GM12878 (cell line): ENCODE results near the gene HNRNPLL. TPM values are rescaled to one million over a fixed set of nuclear protein-coding genes. Genes with fewer than 3 reads are reported as not detected.

Experiments used
- ATAC-seq: fragments of 200-7000 bp; cut with Tn5 transposase; 3 replicates; pipeline ENCODE4 v1.9.1; 2020; ENCODE audit warnings: mild to moderate bottlenecking, moderate library complexity
- BruUV-seq: library from RNA; stranded (reverse); fragments of 400-500 nt; replicated peaks from 2 replicates; lab custom pipeline; 2021; lab: Mats Ljungman, UMichigan
- CTCF ChIA-PET: fragments of 300-600 bp; sonication (Branson Sonifier 250); formaldehyde crosslinking; extraction: SDS; loops from one replicate; lab custom pipeline; 2021; ENCODE audit warnings: inconsistent platforms; lab: Yijun Ruan, JAX
- POLR2A ChIA-PET: fragments of 350-600 bp; formaldehyde crosslinking; extraction: SDS; loops from one replicate; lab custom pipeline; 2021; ENCODE audit warnings: inconsistent platforms; lab: Charles Lee
- RAD21 ChIA-PET: fragments of 300-600 bp; sonication (Branson Sonifier 250); formaldehyde crosslinking; loops from one replicate; lab custom pipeline; 2023; ENCODE audit warnings: antibody characterized with exemption; ENCODE audit not compliant: unreplicated experiment; lab: Charles Lee
- SMC1A ChIA-PET: fragments of 300-600 bp; sonication (Branson Sonifier 250); formaldehyde crosslinking; loops from one replicate; lab custom pipeline; 2023; ENCODE audit not compliant: unreplicated experiment, uncharacterized antibody; lab: Charles Lee
- DNase-seq: peaks from one replicate; pipeline ENCODE4 v3.0.0-alpha.2; 2011; ENCODE audit warnings: low read depth, low spot score
- FAIRE-seq: peaks from 3 replicates; lab custom pipeline; 2011; peaks lifted over from hg19 to GRCh38; lab: Jason Lieb, UNC
- H2AFZ ChIP-seq: 2 replicates; pipeline ENCODE4 v1.6.0; 2011; ENCODE audit warnings: low read depth, low read length, control low read depth; ENCODE audit not compliant: control insufficient read depth
- H3K27ac ChIP-seq: 2 replicates; pipeline ENCODE4 v1.5.1; 2011; ENCODE audit warnings: control low read depth; ENCODE audit not compliant: control insufficient read depth, insufficient read depth
- H3K27me3 ChIP-seq, 2 experiments: replicated peaks in 1 of 2; 2 replicates each; pipeline versions ENCODE4 v1.6.0 to v1.6.1; 2011; ENCODE audit warnings: low read length in 1 of 2; ENCODE audit not compliant: control insufficient read depth in 2 of 2, insufficient read depth in 2 of 2
- H3K36me3 ChIP-seq, 2 experiments: 2 replicates each; pipeline ENCODE4 v1.5.1; 2011; ENCODE audit warnings: low read length in 1 of 2; ENCODE audit not compliant: control insufficient read depth in 2 of 2, insufficient read depth in 2 of 2
- H3K4me1 ChIP-seq: 2 replicates; pipeline ENCODE4 v1.6.1; 2011; ENCODE audit warnings: mild to moderate bottlenecking, low read length, moderate library complexity, mixed read lengths; ENCODE audit not compliant: control insufficient read depth, insufficient read depth
- H3K4me2 ChIP-seq: 2 replicates; pipeline ENCODE4 v1.6.0; 2011; ENCODE audit warnings: control low read depth; ENCODE audit not compliant: control insufficient read depth, insufficient read depth
- H3K4me3 ChIP-seq: fragments of 200-600 bp; sonication (generic); 2 replicates; pipeline ENCODE4 v1.5.1; 2016
- H3K79me2 ChIP-seq: 2 replicates; pipeline ENCODE4 v1.6.0; 2011; ENCODE audit warnings: low read length; ENCODE audit not compliant: control insufficient read depth, insufficient read depth
- H3K9ac ChIP-seq: 2 replicates; pipeline ENCODE4 v1.8.0; 2011; ENCODE audit warnings: low read length, control low read depth, mixed read lengths; ENCODE audit not compliant: control insufficient read depth, insufficient read depth
- H3K9me3 ChIP-seq: replicated peaks from 3 replicates; pipeline ENCODE4 v1.5.1; 2011; ENCODE audit warnings: mild to moderate bottlenecking, low read length; ENCODE audit not compliant: control insufficient read depth, insufficient read depth
- H4K20me1 ChIP-seq: 2 replicates; pipeline ENCODE4 v1.6.0; 2011; ENCODE audit not compliant: control insufficient read depth, insufficient read depth
- CHD2 ChIP-seq: IDR thresholded peaks from 2 replicates; pipeline ENCODE4 v1.6.1; 2011; ENCODE audit warnings: low read depth, low read length, improper control_type of control experiment, borderline replicate concordance
- EP300 ChIP-seq, 2 experiments: fragments of 150-350 bp in 1 of 2; IDR thresholded peaks; 2 replicates each; pipeline ENCODE4 v1.6.1; 2011 to 2012; ENCODE audit warnings: low read depth in 2 of 2, low read length in 2 of 2, borderline replicate concordance in 1 of 2, improper control_type of control experiment in 1 of 2, inconsistent platforms in 1 of 2; ENCODE audit not compliant: control insufficient read depth in 1 of 2
- NFYA ChIP-seq: IDR thresholded peaks from 2 replicates; pipeline ENCODE4 v1.6.1; 2011; ENCODE audit warnings: low read depth, mild to moderate bottlenecking, low read length, improper control_type of control experiment, borderline replicate concordance
- NRF1 ChIP-seq: conservative IDR thresholded peaks from 2 replicates; pipeline ENCODE4 v1.6.1; 2011; ENCODE audit warnings: mild to moderate bottlenecking, low read depth, low read length, improper control_type of control experiment
- RCOR1 ChIP-seq: conservative IDR thresholded peaks from 2 replicates; pipeline ENCODE4 v1.6.1; 2012; ENCODE audit warnings: low read depth, low read length, improper control_type of control experiment
- RFX5 ChIP-seq: IDR thresholded peaks from 2 replicates; pipeline ENCODE4 v1.6.1; 2011; ENCODE audit warnings: low read depth, low read length, improper control_type of control experiment
- SPI1 ChIP-seq: IDR thresholded peaks from 2 replicates; pipeline ENCODE4 v1.6.1; 2011; ENCODE audit warnings: low read depth, mild to moderate bottlenecking, low read length, moderate library complexity, borderline replicate concordance; ENCODE audit not compliant: insufficient read depth
- ZNF207 ChIP-seq: fragments of 450-650 bp; IDR thresholded peaks from 2 replicates; pipeline ENCODE4 v1.6.1; 2014; ENCODE audit warnings: antibody characterized with exemption, mild to moderate bottlenecking, borderline replicate concordance
- ZNF274 ChIP-seq: IDR thresholded peaks from one replicate; pipeline ENCODE4 v1.8.0; 2011; ENCODE audit not compliant: insufficient read length, insufficient read depth
- WGBS: methylation state at CpG from one replicate; pipeline ENCODE4 v1.1.6; 2016; ENCODE audit warnings: low lambda C conversion rate; ENCODE audit not compliant: insufficient replicate concordance, insufficient coverage; ENCODE audit errors: missing lambda C conversion rate; 5-methylcytosine and 5-hydroxymethylcytosine counted together
- in situ Hi-C: fragments of 300-500 bp; cut with MboI; formaldehyde crosslinking; loops from 9 replicates; pipeline ENCODE4 v1.14.3; 2018; ENCODE audit warnings: mixed read lengths
- intact Hi-C: fragments of 100-400 bp; cut with micrococcal nuclease; formaldehyde crosslinking; loops from one replicate; pipeline ENCODE4 v1.14.2; 2022; ENCODE audit not compliant: unreplicated experiment
- polyA plus RNA-seq, 11 experiments: library from polyadenylated mRNA; depleted of rRNA in 4 of 11; unstranded in 6 of 11; stranded (reverse) in 5 of 11; fragments of >200 nt; fragmentation: Nextera tagmentation in 4 of 11; fragmentation: Illumina TruSeq in 1 of 11; extraction: Ambion mirVana in 4 of 11; extraction: Trizol in 1 of 11; gene quantifications; 1 replicate in 1 of 11; 2 replicates in 10 of 11; pipeline versions ENCODE4 v1.2.1 to v1.2.3, GENCODE V29; 2011 to 2016; ENCODE audit warnings: inconsistent platforms in 2 of 11, missing spikeins in 2 of 11, low read depth in 1 of 11
- total RNA-seq, 4 experiments: library from RNA; depleted of rRNA in 3 of 4; stranded (reverse); fragments of >200 nt in 3 of 4; fragmentation: Illumina TruSeq in 1 of 4; extraction: Trizol in 1 of 4; gene quantifications; 2 replicates each; pipeline versions ENCODE4 v1.2.1 to v1.2.3, GENCODE V29; 2013 to 2021
- TF ChIP-seq, protein P1 (sequence below): fragments of 450-650 bp; IDR thresholded peaks from 2 replicates; pipeline ENCODE4 v1.6.1; 2016; ENCODE audit warnings: mild to moderate bottlenecking
- TF ChIP-seq, protein P2 (sequence below): fragments of 450-650 bp; IDR thresholded peaks from 2 replicates; pipeline ENCODE4 v1.6.1; 2014; ENCODE audit warnings: mild to moderate bottlenecking

Gene HNRNPLL
- total and polyA plus RNA-seq, 10 of the 15 experiments (the other 5 are each of a cell fraction or from before 2014, with no cell fraction given): 0.98 to 27.1 (median 2.9) TPM

DNA sequence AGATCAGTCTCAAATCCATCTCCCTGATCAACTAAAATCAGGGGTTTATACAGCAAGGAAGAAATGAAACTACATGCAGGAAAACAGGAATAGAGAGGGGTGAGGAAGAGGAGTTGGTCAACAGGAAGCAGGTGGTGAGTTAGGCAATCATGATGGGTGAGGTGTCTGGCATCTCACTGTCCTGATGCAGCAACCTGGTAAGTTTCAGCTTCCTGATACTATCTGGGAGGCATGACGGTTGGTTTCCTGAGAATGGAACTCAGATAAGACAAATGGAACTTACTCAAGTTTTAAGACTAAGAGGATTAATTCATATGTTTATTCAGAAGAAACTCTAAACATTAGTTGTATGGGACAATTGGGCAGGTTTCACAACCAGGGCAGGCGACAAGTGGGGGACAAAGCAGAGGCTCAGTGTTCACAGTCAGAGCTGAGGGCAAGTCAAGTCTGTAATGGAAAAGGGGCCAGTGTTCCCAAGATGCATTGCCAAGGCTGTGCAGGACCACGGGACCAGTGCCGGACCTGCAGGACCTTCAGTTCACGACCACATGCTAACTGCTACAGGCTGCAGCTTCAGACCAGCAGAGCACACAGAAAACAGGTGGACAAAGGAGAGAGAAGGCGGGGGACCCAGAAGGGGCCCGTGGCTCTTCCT is 45.5 kb upstream of the HNRNPLL start:
- Histone ChIP-seq H3K9ac (no peak overlapping the region), H3K27me3 (no peaks in the 10 kb centered on the region), H4K20me1 (no peaks in the 10 kb centered on the region), H3K79me2 (no peaks in the 10 kb centered on the region), H3K36me3 (no peaks in the 10 kb centered on the region), H3K9me3 (no peaks in the 10 kb centered on the region; the same call in 2 of the 3 replicates), H3K4me2 (no peak overlapping the region), H3K4me1 (peaks cover 17% of the 10 kb centered on the region), H3K27ac (no peak overlapping the region), H3K4me3 (no peak overlapping the region), H2AFZ (no peak overlapping the region)
- CTCF ChIA-PET: interaction anchor here (0.6 kb wide), 1 partner anchor 66 kb away, joined by 3 read pairs; no protein-coding TSS in a partner anchor
- in situ Hi-C loops (no loop called here), intact Hi-C loops (no loop called here)
- DNase-seq (no peak), ATAC-seq (no peak), FAIRE-seq (no peak)
- POLR2A ChIA-PET: interaction anchor here (1.1 kb wide), 1 partner anchor 13 kb away, joined by 3 read pairs; no protein-coding TSS in a partner anchor
- WGBS: 47% methylated on average over 7 of the region's 7 CpGs
- RAD21 ChIA-PET: interaction anchor here (0.7 kb wide), 1 partner anchor 37 kb away, joined by 3 read pairs; no protein-coding TSS in a partner anchor
- TF ChIP-seq NFYA (no peak), SPI1 (no peak), NRF1 (no peak), RCOR1 (no peak), CHD2 (no peak), ZNF274 (no peak), ZNF207 (no peak), RFX5 (no peak), EP300 (IDR thresholded peaks at IDR 0.05; ENCODE audit: borderline replicate concordance in 1 of 2, control insufficient read depth in 1 of 2, low read depth in 2 of 2, low read length in 2 of 2) (no peak)
- TF ChIP-seq, protein P1, sequence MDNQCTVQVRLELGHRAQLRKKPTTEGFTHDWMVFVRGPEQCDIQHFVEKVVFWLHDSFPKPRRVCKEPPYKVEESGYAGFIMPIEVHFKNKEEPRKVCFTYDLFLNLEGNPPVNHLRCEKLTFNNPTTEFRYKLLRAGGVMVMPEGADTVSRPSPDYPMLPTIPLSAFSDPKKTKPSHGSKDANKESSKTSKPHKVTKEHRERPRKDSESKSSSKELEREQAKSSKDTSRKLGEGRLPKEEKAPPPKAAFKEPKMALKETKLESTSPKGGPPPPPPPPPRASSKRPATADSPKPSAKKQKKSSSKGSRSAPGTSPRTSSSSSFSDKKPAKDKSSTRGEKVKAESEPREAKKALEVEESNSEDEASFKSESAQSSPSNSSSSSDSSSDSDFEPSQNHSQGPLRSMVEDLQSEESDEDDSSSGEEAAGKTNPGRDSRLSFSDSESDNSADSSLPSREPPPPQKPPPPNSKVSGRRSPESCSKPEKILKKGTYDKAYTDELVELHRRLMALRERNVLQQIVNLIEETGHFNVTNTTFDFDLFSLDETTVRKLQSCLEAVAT: no peak
- TF ChIP-seq, protein P2, sequence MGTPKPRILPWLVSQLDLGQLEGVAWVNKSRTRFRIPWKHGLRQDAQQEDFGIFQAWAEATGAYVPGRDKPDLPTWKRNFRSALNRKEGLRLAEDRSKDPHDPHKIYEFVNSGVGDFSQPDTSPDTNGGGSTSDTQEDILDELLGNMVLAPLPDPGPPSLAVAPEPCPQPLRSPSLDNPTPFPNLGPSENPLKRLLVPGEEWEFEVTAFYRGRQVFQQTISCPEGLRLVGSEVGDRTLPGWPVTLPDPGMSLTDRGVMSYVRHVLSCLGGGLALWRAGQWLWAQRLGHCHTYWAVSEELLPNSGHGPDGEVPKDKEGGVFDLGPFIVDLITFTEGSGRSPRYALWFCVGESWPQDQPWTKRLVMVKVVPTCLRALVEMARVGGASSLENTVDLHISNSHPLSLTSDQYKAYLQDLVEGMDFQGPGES: no peak
- SMC1A ChIA-PET: interaction anchor here (0.9 to 1.6 kb wide), 2 partner anchors 22 to 45 kb away, joined by 3 to 4 read pairs; no protein-coding TSS in a partner anchor
- no TSS peak for BruUV-seq
